Measurements from ENCODE around the gene RNF224.

RNF224 gene

GRCh38 chr9:137191691-137192447 is 35.4 kb upstream of the RNF224 start:
- in situ Hi-C loops (cut with MboI; ENCODE audit: low sequenced_read_pairs), result no loop called here

GRCh38 chr9:137192448-137192780 is 34.9 kb upstream of the RNF224 start:
- in situ Hi-C loops (cut with MboI; ENCODE audit: low sequenced_read_pairs), result no loop called here

GRCh38 chr9:137192859-137193258 is 34.4 kb upstream of the RNF224 start:
- in situ Hi-C loops (cut with MboI; ENCODE audit: low sequenced_read_pairs), result no loop called here

- in situ Hi-C loops (cut with MboI; ENCODE audit: low sequenced_read_pairs), result no loop called here
These were observed 33.5 kb upstream of the RNF224 start for GRCh38 chr9:137193771-137194170.

- in situ Hi-C loops (cut with MboI; ENCODE audit: low sequenced_read_pairs), result no loop called here
These were observed 32.9 kb upstream of the RNF224 start for GRCh38 chr9:137194388-137194787.

- in situ Hi-C loops (cut with MboI; ENCODE audit: low sequenced_read_pairs), result no loop called here
These were observed 32.4 kb upstream of the RNF224 start for GRCh38 chr9:137194909-137195308.

- in situ Hi-C loops (cut with MboI; ENCODE audit: low sequenced_read_pairs), result no loop called here
These were observed 31.6 kb upstream of the RNF224 start for GRCh38 chr9:137195525-137196220.

GRCh38 chr9:137198051-137198901 is 29.0 kb upstream of the RNF224 start:
- in situ Hi-C loops (cut with MboI; ENCODE audit: low sequenced_read_pairs), result no loop called here

GRCh38 chr9:137198902-137199283 is 28.4 kb upstream of the RNF224 start:
- in situ Hi-C loops (cut with MboI; ENCODE audit: low sequenced_read_pairs), result no loop called here

GRCh38 chr9:137199411-137200121 is 27.7 kb upstream of the RNF224 start:
- in situ Hi-C loops (cut with MboI; ENCODE audit: low sequenced_read_pairs), result no loop called here

GRCh38 chr9:137200311-137201204 is 26.7 kb upstream of the RNF224 start, which contains the start of gene TPRN:
Gene TPRN (minus strand): TSS chr9:137200741. CDS start chr9:137200711, 30 bp downstream.
- in situ Hi-C loops (cut with MboI; ENCODE audit: low sequenced_read_pairs), result no loop called here

GRCh38 chr9:137201205-137201868 is 26.0 kb upstream of the RNF224 start:
- in situ Hi-C loops (cut with MboI; ENCODE audit: low sequenced_read_pairs), result no loop called here

GRCh38 chr9:137202966-137203365 is 24.3 kb upstream of the RNF224 start:
- in situ Hi-C loops (cut with MboI; ENCODE audit: low sequenced_read_pairs), result no loop called here

- in situ Hi-C loops (cut with MboI; ENCODE audit: low sequenced_read_pairs), result no loop called here
These were observed 22.6 kb upstream of the RNF224 start for GRCh38 chr9:137204731-137205125.

- in situ Hi-C loops (cut with MboI; ENCODE audit: low sequenced_read_pairs), result no loop called here
These were observed 21.9 kb upstream of the RNF224 start, which contains the start of the genes NDOR1 and TMEM203 for GRCh38 chr9:137205126-137206069. Gene NDOR1 (plus strand): TSS chr9:137205700. CDS start chr9:137205778, 78 bp downstream. Gene TMEM203 (minus strand): TSS chr9:137205648. CDS start chr9:137205414, 234 bp downstream.

- in situ Hi-C loops (cut with MboI; ENCODE audit: low sequenced_read_pairs), result no loop called here
These were observed 20.7 kb upstream of the RNF224 start for GRCh38 chr9:137206602-137207001.

- in situ Hi-C loops (cut with MboI; ENCODE audit: low sequenced_read_pairs), result no loop called here
These were observed 15.8 kb upstream of the RNF224 start for GRCh38 chr9:137211532-137211931.

- in situ Hi-C loops (cut with MboI; ENCODE audit: low sequenced_read_pairs), result no loop called here
These were observed 14.8 kb upstream of the RNF224 start for GRCh38 chr9:137212520-137212919.
